HepG2 (cell line): ENCODE data around the gene EFNA3. TPM values are rescaled to one million over a fixed set of nuclear protein-coding genes. Genes with fewer than 3 reads are reported as not detected.

ENCODE experiments used
- ARHGAP35 ChIP-seq: sonication (generic); formaldehyde crosslinking; IDR thresholded peaks from 2 replicates; pipeline ENCODE4 v1.9.0; 2022; ENCODE audit warnings: mild to moderate bottlenecking, inconsistent platforms, moderate library complexity, missing genetic modification reagents, borderline replicate concordance
- ATF7 ChIP-seq, 2 experiments: fragments of 450-650 bp in 1 of 2; sonication (generic) in 1 of 2; formaldehyde crosslinking in 1 of 2; IDR thresholded peaks; 2 replicates each; pipeline versions ENCODE4 v1.4.0 to v1.6.1; 2016 to 2020; ENCODE audit warnings: antibody characterized with exemption in 1 of 2, mild to moderate bottlenecking in 1 of 2, missing genetic modification reagents in 1 of 2
- BORCS8-MEF2B ChIP-seq: sonication (generic); formaldehyde crosslinking; IDR thresholded peaks from 2 replicates; pipeline ENCODE4 v1.8.0; 2022; ENCODE audit warnings: mild to moderate bottlenecking, missing genetic modification reagents
- CENPT ChIP-seq: sonication (generic); formaldehyde crosslinking; IDR thresholded peaks from 2 replicates; pipeline ENCODE4 v1.8.0; 2022; ENCODE audit warnings: low read depth, mild to moderate bottlenecking, moderate library complexity, missing genetic modification reagents
- HMGXB4 ChIP-seq, 2 experiments: sonication (generic) in 1 of 2; formaldehyde crosslinking in 1 of 2; IDR thresholded peaks; 2 replicates each; pipeline versions ENCODE4 v1.4.0 to v1.6.1; 2018 to 2020; ENCODE audit warnings: missing genetic modification reagents in 2 of 2, borderline replicate concordance in 1 of 2, low read depth in 1 of 2, mild to moderate bottlenecking in 1 of 2, missing biosample characterization in 1 of 2
- HNRNPL ChIP-seq: fragments of 200-400 bp; formaldehyde crosslinking; IDR thresholded peaks from 2 replicates; pipeline ENCODE4 v1.6.1; 2017; ENCODE audit warnings: mild to moderate bottlenecking, low read depth, low read length
- HOXA9 ChIP-seq: sonication (generic); formaldehyde crosslinking; IDR thresholded peaks from 2 replicates; pipeline ENCODE4 v1.8.1; 2022; ENCODE audit warnings: missing genetic modification reagents, mild to moderate bottlenecking, moderate library complexity, borderline replicate concordance
- JDP2 ChIP-seq: sonication (generic); formaldehyde crosslinking; IDR thresholded peaks from 2 replicates; pipeline ENCODE4 v1.8.1; 2022; ENCODE audit warnings: missing genetic modification reagents, borderline replicate concordance
- KDM5A ChIP-seq: fragments of 200-600 bp; sonication (generic); IDR thresholded peaks from 2 replicates; pipeline ENCODE4 v1.7.0; 2018; ENCODE audit warnings: antibody characterized with exemption, mild to moderate bottlenecking, low read length, borderline replicate concordance
- MBD4 ChIP-seq: IDR thresholded peaks from 2 replicates; pipeline ENCODE4 v1.6.1; 2012; ENCODE audit warnings: low read length, inconsistent platforms, borderline replicate concordance
- MED8 ChIP-seq: sonication (generic); formaldehyde crosslinking; IDR thresholded peaks from 2 replicates; pipeline ENCODE4 v1.8.1; 2023; ENCODE audit warnings: mild to moderate bottlenecking, missing genetic modification reagents; ENCODE audit not compliant: insufficient replicate concordance
- NCOR1 ChIP-seq: fragments of 200-600 bp; sonication (generic); IDR thresholded peaks from 2 replicates; pipeline ENCODE4 v1.7.0; 2017; ENCODE audit warnings: antibody characterized with exemption, low read length, borderline replicate concordance
- NR1H2 ChIP-seq: sonication (generic); formaldehyde crosslinking; IDR thresholded peaks from 2 replicates; pipeline ENCODE4 v1.8.1; 2022; ENCODE audit warnings: low read depth, missing genetic modification reagents, borderline replicate concordance
- REL ChIP-seq: sonication (generic); formaldehyde crosslinking; conservative IDR thresholded peaks from 2 replicates; pipeline ENCODE4 v1.8.0; 2022; ENCODE audit warnings: mild to moderate bottlenecking, missing genetic modification reagents, moderate library complexity
- TBX3 ChIP-seq: fragments of 450-650 bp; IDR thresholded peaks from 2 replicates; pipeline ENCODE4 v1.6.1; 2017; ENCODE audit warnings: antibody characterized with exemption, mild to moderate bottlenecking, inconsistent platforms, borderline replicate concordance
- TRIM22 ChIP-seq: fragments of 450-650 bp; IDR thresholded peaks from 2 replicates; pipeline ENCODE4 v1.6.1; 2017
- ZBTB44 ChIP-seq: sonication (generic); formaldehyde crosslinking; IDR thresholded peaks from 2 replicates; pipeline ENCODE4 v1.4.0; 2020; ENCODE audit warnings: missing genetic modification reagents
- ZBTB7A ChIP-seq: sonication (generic); formaldehyde crosslinking; IDR thresholded peaks from 2 replicates; pipeline ENCODE4 v1.8.0; 2022; ENCODE audit warnings: mild to moderate bottlenecking, missing genetic modification reagents
- ZNF282 ChIP-seq: fragments of 450-650 bp; IDR thresholded peaks from 2 replicates; pipeline ENCODE4 v1.6.1; 2018; ENCODE audit not compliant: partially characterized antibody
- ZNF446 ChIP-seq: sonication (generic); formaldehyde crosslinking; IDR thresholded peaks from 2 replicates; pipeline ENCODE4 v1.5.0; 2020; ENCODE audit warnings: mild to moderate bottlenecking, missing genetic modification reagents
- ZNF547 ChIP-seq: sonication (generic); formaldehyde crosslinking; IDR thresholded peaks from 2 replicates; pipeline ENCODE4 v1.5.1; 2020; ENCODE audit warnings: mild to moderate bottlenecking, missing genetic modification reagents
- ZNF572 ChIP-seq: sonication (generic); formaldehyde crosslinking; IDR thresholded peaks from 2 replicates; pipeline ENCODE4 v1.5.1; 2020; ENCODE audit warnings: mild to moderate bottlenecking, missing genetic modification reagents
- ZNF580 ChIP-seq: IDR thresholded peaks from 2 replicates; pipeline ENCODE4 v1.6.1; 2016; ENCODE audit warnings: low read depth, borderline replicate concordance
- ZNF790 ChIP-seq: sonication (generic); formaldehyde crosslinking; IDR thresholded peaks from 2 replicates; pipeline ENCODE4 v1.8.0; 2022; ENCODE audit warnings: missing genetic modification reagents, mild to moderate bottlenecking, borderline replicate concordance
- polyA plus RNA-seq, 8 experiments: library from polyadenylated mRNA; depleted of rRNA in 3 of 8; stranded (reverse) in 7 of 8; unstranded in 1 of 8; fragments of >200 nt; fragmentation: Illumina TruSeq in 4 of 8; extraction: Trizol in 4 of 8; gene quantifications; 2 replicates each; pipeline versions ENCODE4 v1.2.1 to v1.2.3, GENCODE V29; 2011 to 2016; ENCODE audit warnings: low read depth in 4 of 8, missing spikeins in 1 of 8, mixed read lengths in 1 of 8; ENCODE audit not compliant: insufficient read depth in 1 of 8
- total RNA-seq, 5 experiments: library from RNA; depleted of rRNA; stranded (reverse); fragments of >200 nt; fragmentation: Illumina TruSeq; extraction: Trizol; gene quantifications; 2 replicates each; pipeline ENCODE4 v1.2.3, GENCODE V29; 2016; ENCODE audit warnings: low read depth in 1 of 5

Gene EFNA3
- total and polyA plus RNA-seq, 2 of the 13 experiments (the other 11 are each of a cell fraction or from before 2014, with no cell fraction given) = 1.0 to 5.7 TPM

GRCh38 chr1:155107309-155108264 lies 28.9 kb downstream of the EFNA3 start (continued):
- TF ChIP-seq HMGXB4 (CRISPR knock-in tag; IDR thresholded peaks at IDR 0.05; ENCODE audit: borderline replicate concordance in 1 of 2, low read depth in 1 of 2) (no peak), REL (CRISPR knock-in tag) (no peak), HOXA9 (CRISPR knock-in tag) (no peak), NR1H2 (no peak), ARHGAP35 (no peak), ZNF580 (CRISPR knock-in tag) (no peak), TBX3 (peak; percentile 81), BORCS8-MEF2B (CRISPR knock-in tag) (0 out of 2 replicates have a peak, but pooled peaks have one; percentile 40), ZNF446 (no peak), ZBTB44 (CRISPR knock-in tag) (no peak), KDM5A (no peak), MED8 (CRISPR knock-in tag) (no peak), ZNF572 (CRISPR knock-in tag) (no peak), ZNF547 (CRISPR knock-in tag) (no peak), ATF7 (IDR thresholded peaks at IDR 0.05) (no peak), ATF7 (CRISPR knock-in tag; IDR thresholded peaks at IDR 0.05) (no peak), TRIM22 (no peak), HNRNPL (0 out of 2 replicates have a peak, but pooled peaks have one; percentile 16), ZNF790 (CRISPR knock-in tag) (no peak), MBD4 (no peak), JDP2 (no peak), CENPT (CRISPR knock-in tag) (no peak), ZNF282 (no peak), NCOR1 (peak; percentile 75; the same call in 1 of the 2 replicates), ZBTB7A (CRISPR knock-in tag) (no peak)
